DOHH2 (cell line): Measurements from ENCODE around the gene IQSEC1.

Experiments
- H3F3A ChIP-seq: fragments of 200-600 bp; sonication (generic), shearing (Covaris generic); 2 replicates; pipeline ENCODE4 v1.6.0; 2016; ENCODE audit warnings: antibody characterized with exemption, mild to moderate bottlenecking; ENCODE audit not compliant: control insufficient read depth, insufficient read depth
- H3K27ac ChIP-seq: fragments of 200-600 bp; sonication (generic); 2 replicates; pipeline ENCODE4 v1.5.1; 2014; ENCODE audit warnings: low read depth, mild to moderate bottlenecking, low read length, moderate library complexity
- H3K27me3 ChIP-seq: fragments of 200-600 bp; sonication (generic); 2 replicates; pipeline ENCODE4 v1.6.1; 2014; ENCODE audit warnings: mild to moderate bottlenecking, low read length, mixed read lengths; ENCODE audit not compliant: control insufficient read depth
- H3K36me3 ChIP-seq: fragments of 200-600 bp; sonication (generic); 2 replicates; pipeline ENCODE4 v1.6.1; 2014; ENCODE audit warnings: mild to moderate bottlenecking, low read length, moderate library complexity, mixed read lengths; ENCODE audit not compliant: control insufficient read depth
- H3K4me1 ChIP-seq: fragments of 200-600 bp; sonication (generic); 2 replicates; pipeline ENCODE4 v1.6.1; 2014; ENCODE audit warnings: mild to moderate bottlenecking, low read length, mixed read lengths; ENCODE audit not compliant: control insufficient read depth
- H3K4me2 ChIP-seq: fragments of 200-600 bp; sonication (generic); 2 replicates; pipeline ENCODE4 v1.6.0; 2014; ENCODE audit warnings: mild to moderate bottlenecking, low read length, moderate library complexity
- H3K4me3 ChIP-seq: fragments of 200-600 bp; sonication (generic); 2 replicates; pipeline ENCODE4 v1.5.1; 2014; ENCODE audit warnings: mild to moderate bottlenecking, low read length, mixed read lengths
- H3K79me2 ChIP-seq: fragments of 200-600 bp; sonication (generic); 2 replicates; pipeline ENCODE4 v1.6.1; 2014; ENCODE audit warnings: mild to moderate bottlenecking, low read length, mixed read lengths; ENCODE audit not compliant: control insufficient read depth
- H3K9me2 ChIP-seq: fragments of 200-600 bp; sonication (generic); replicated peaks from 2 replicates; pipeline ENCODE4 v1.6.1; 2014; ENCODE audit warnings: mild to moderate bottlenecking, low read length, mixed read lengths; ENCODE audit not compliant: control insufficient read depth
- H3K9me3 ChIP-seq: fragments of 200-600 bp; sonication (generic); 2 replicates; pipeline ENCODE4 v1.6.1; 2014; ENCODE audit warnings: antibody characterized with exemption, low read length, mixed read lengths; ENCODE audit not compliant: control insufficient read depth, insufficient read depth
- H4K20me1 ChIP-seq: fragments of 200-600 bp; sonication (generic); 2 replicates; pipeline ENCODE4 v1.6.0; 2014; ENCODE audit warnings: low read depth, mild to moderate bottlenecking, antibody characterized with exemption, low read length, moderate library complexity; ENCODE audit not compliant: control insufficient read depth, insufficient read depth
- CTCF ChIP-seq: fragments of 200-600 bp; sonication (generic); IDR thresholded peaks from one replicate; pipeline ENCODE4 v1.5.1; 2014; ENCODE audit warnings: antibody characterized with exemption, mild to moderate bottlenecking, low read depth, low read length; ENCODE audit not compliant: poor library complexity, severe bottlenecking
- EZH2phosphoT487 ChIP-seq: fragments of 200-600 bp; sonication (generic); IDR thresholded peaks from 2 replicates; pipeline ENCODE4 v1.6.1; 2017; ENCODE audit warnings: borderline replicate concordance, mild to moderate bottlenecking, antibody characterized with exemption, low read length, moderate library complexity, mixed read lengths

IQSEC1 gene

DNA sequence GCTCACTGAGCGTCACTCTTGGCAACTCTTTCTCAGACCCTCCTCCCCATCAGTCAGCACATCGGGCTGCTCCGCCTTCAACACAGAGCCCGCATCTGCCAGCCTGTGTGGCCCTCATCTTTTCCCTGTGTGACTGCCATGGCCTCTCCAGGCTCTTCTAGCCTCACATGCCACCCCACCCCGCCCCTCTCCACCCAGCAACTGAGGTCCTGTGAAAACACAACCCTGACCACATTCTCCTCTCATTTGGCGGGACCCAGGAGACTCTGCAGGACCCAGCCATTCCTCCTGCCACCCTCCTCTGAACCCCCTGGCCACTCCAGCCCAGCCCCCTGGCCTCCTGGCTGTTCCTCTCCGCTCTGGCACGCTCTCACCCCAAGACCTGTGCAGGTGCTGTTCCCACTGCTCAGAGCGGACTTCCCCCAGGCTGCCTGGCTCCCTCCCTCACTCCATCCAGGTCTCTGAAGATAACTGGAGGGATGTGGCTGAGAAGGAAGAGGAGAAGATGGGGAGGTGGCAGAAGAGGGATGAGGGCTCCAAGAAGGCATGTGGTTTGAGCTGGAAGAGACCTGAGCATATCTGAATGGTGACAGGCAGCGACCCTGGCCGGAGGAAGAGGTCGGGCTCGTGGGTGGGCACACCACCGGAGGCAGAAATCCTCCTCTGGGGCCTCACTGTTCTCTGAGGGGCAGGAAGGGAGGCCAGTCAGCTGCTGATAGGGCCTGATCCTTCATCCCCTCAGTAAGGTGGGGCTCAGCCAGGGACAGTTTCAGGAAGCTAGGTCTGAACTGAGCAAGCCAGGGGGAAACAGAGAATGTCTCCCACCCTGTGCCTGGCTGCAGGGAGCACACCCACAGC, 120.7 kb downstream of the IQSEC1 start:
- H3K4me3 ChIP-seq, result no peak overlapping the region
- no peak overlapping the region for H3K27ac ChIP-seq
- no peaks in the 10 kb centered on the region for H3F3A ChIP-seq
- H3K27me3 ChIP-seq, result peaks cover 17% of the 10 kb centered on the region; the same call in 1 of the 2 replicates
- TF ChIP-seq EZH2phosphoT487, result no peak
- TF ChIP-seq CTCF, result no peak
- no peaks in the 10 kb centered on the region for H3K9me3 ChIP-seq
- no peaks in the 10 kb centered on the region for H3K36me3 ChIP-seq
- no peaks in the 10 kb centered on the region for H3K9me2 ChIP-seq
- H3K4me2 ChIP-seq, result no peak overlapping the region
- no peaks in the 10 kb centered on the region for H3K79me2 ChIP-seq
- no peaks in the 10 kb centered on the region for H4K20me1 ChIP-seq
- H3K4me1 ChIP-seq, result no peaks in the 10 kb centered on the region

DNA sequence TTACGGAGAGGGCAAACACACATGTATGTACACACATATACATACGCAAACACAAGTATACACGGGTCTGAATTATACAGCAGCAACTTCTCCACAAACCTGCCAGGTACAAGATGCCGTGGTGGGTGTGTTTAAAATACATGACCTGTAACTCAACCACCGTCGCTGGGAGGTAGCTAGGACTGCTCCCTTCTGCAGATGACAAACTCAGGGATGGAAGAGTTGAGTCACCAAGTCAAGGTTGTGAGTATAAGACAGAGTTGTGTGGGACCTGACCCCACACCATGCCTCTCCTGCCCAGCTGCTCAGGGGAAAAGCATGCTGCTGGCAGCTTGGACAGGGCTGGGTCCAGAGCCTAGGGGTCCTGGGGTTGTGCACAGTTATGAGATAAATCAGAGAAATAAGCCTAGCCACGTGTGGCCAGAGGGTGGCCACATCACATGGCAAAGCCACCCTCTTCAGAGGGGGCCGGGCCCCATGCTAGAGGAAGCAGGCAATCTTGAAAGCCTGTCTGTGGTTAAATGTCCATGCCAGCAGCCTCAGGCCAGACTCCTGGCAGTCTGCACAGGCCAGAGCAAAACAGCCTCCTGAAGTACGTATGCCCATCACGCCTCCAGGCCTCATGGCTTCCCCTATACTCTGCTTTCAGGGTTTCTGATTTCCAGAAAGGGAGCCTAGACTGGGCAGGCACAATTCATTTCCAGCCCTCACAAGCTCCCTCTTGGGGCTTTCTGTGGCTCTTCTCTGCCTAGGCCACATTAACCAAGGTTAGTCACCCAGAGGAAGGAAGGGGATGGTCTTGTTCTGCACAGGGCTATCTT, 124.1 kb downstream of the IQSEC1 start:
- peaks cover 18% of the 10 kb centered on the region; the same call in 1 of the 2 replicates for H3K27me3 ChIP-seq
- no peak overlapping the region for H3K4me3 ChIP-seq
- no peak for TF ChIP-seq EZH2phosphoT487
- no peak for TF ChIP-seq CTCF
- no peaks in the 10 kb centered on the region for H4K20me1 ChIP-seq
- no peaks in the 10 kb centered on the region for H3K36me3 ChIP-seq
- H3K79me2 ChIP-seq, result no peaks in the 10 kb centered on the region
- H3K4me2 ChIP-seq, result no peak overlapping the region
- H3K9me2 ChIP-seq, result no peaks in the 10 kb centered on the region
- H3F3A ChIP-seq, result no peaks in the 10 kb centered on the region
- H3K27ac ChIP-seq, result no peak overlapping the region
- H3K9me3 ChIP-seq, result no peaks in the 10 kb centered on the region
- no peaks in the 10 kb centered on the region for H3K4me1 ChIP-seq

GRCh38 chr3:12948371-12948770, 124.9 kb downstream of the IQSEC1 start:
- Histone ChIP-seq H3K4me2 (no peak overlapping the region), H3F3A (no peaks in the 10 kb centered on the region), H3K9me2 (no peaks in the 10 kb centered on the region), H3K4me1 (no peaks in the 10 kb centered on the region), H4K20me1 (no peaks in the 10 kb centered on the region), H3K36me3 (no peaks in the 10 kb centered on the region), H3K27me3 (peaks cover 18% of the 10 kb centered on the region; the same call in 1 of the 2 replicates), H3K79me2 (no peaks in the 10 kb centered on the region), H3K27ac (no peak overlapping the region), H3K4me3 (no peak overlapping the region), H3K9me3 (no peaks in the 10 kb centered on the region)
- TF ChIP-seq EZH2phosphoT487 (no peak), CTCF (no peak)
